Measurements from ENCODE around the gene BMP7. TPM values are rescaled to one million over a fixed set of nuclear protein-coding genes. Genes with fewer than 3 reads are reported as not detected.

The BMP7 gene
- total and polyA plus RNA-seq, 2 experiments from 2014 or later: not detected

DNA sequence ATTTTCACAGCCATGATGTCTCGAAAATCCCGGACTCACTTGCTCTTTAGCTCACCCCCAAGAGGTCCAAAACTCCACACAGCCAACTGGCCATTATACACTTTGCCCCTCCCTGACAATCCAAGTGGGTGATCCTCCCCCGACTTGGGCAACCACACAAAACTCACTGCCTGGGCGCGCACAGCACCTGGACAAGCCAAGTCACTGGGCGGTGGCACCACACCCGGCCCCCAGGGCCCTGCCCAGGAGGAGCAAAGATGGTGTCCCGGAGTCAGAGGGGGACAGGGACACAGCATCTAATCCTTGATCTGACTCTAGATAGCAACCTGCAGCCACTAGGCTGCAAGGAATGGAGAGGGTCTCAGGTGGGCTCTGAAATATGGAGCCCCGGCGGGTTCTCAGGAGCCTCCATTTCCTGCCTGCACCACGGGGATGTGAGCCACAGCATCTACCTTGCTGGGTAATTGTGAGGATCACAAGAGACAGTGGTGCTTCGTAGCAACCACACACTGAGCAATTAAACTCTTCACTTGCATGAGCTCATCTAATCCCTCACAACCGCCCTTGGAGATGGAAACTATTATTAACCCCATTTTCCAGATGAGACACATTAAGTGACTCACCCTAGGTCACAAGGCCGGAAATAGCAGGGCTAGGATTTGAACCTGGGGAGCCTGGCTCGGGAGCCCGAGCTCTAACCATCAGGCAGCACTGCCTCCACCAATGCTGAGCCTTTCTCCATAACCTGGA, 66.6 kb downstream of the BMP7 start:
- TF ChIP-seq EZH2phosphoT487 (IDR thresholded peaks at IDR 0.05; ENCODE audit: insufficient read depth, low read depth) (no peak), EZH2 (IDR thresholded peaks at IDR 0.05; ENCODE audit: insufficient read depth, poor library complexity, severe bottlenecking) (no peak)
- WGBS, 2 experiments (ENCODE audit: low coverage in 1 of 2, low lambda C conversion rate in 2 of 2, missing lambda C conversion rate in 2 of 2): 69 to 72% methylated on average over 16 of the region's 16 CpGs
- Histone ChIP-seq H3K27ac (no peak overlapping the region), H3K9me3 (ENCODE audit: low read depth) (no peaks in the 10 kb centered on the region), H3K27me3 (replicated peaks; ENCODE audit: insufficient read depth) (peaks cover 16% of the 10 kb centered on the region; the same call in 1 of the 2 replicates), H3K79me2 (ENCODE audit: insufficient read depth) (no peaks in the 10 kb centered on the region), H3K4me2 (ENCODE audit: unreplicated experiment) (no peak overlapping the region), H3F3A (ENCODE audit: insufficient read depth) (peaks cover 7% of the 10 kb centered on the region), H3K4me1 (ENCODE audit: insufficient read depth) (peaks cover 11% of the 10 kb centered on the region), H2AFZ (no peak overlapping the region), H3K36me3 (ENCODE audit: low read depth) (no peaks in the 10 kb centered on the region), H4K20me1 (ENCODE audit: insufficient read depth) (no peaks in the 10 kb centered on the region), H3K4me3 (no peak overlapping the region), H3K9me2 (ENCODE audit: insufficient read depth) (no peaks in the 10 kb centered on the region), H3K9ac (no peak overlapping the region)
- in situ Hi-C loops (cut with MboI): no loop called here
- DNase-seq: peak; percentile 59

- in situ Hi-C loops (cut with MboI): no loop called here
- Histone ChIP-seq H3K27me3 (replicated peaks; ENCODE audit: insufficient read depth) (peaks cover 16% of the 10 kb centered on the region; the same call in 1 of the 2 replicates), H3K9me3 (ENCODE audit: low read depth) (no peaks in the 10 kb centered on the region), H2AFZ (no peak overlapping the region), H3K4me3 (no peak overlapping the region), H3K9ac (no peak overlapping the region), H3K79me2 (ENCODE audit: insufficient read depth) (no peaks in the 10 kb centered on the region), H3F3A (ENCODE audit: insufficient read depth) (no peaks in the 10 kb centered on the region), H3K4me1 (ENCODE audit: insufficient read depth) (peaks cover 11% of the 10 kb centered on the region), H3K4me2 (ENCODE audit: unreplicated experiment) (no peak overlapping the region), H3K36me3 (ENCODE audit: low read depth) (no peaks in the 10 kb centered on the region), H3K27ac (no peak overlapping the region), H4K20me1 (ENCODE audit: insufficient read depth) (no peaks in the 10 kb centered on the region), H3K9me2 (ENCODE audit: insufficient read depth) (no peaks in the 10 kb centered on the region)
- no peak for TF ChIP-seq EZH2phosphoT487 (IDR thresholded peaks at IDR 0.05; ENCODE audit: insufficient read depth, low read depth)
- TF ChIP-seq EZH2 (IDR thresholded peaks at IDR 0.05; ENCODE audit: insufficient read depth, poor library complexity, severe bottlenecking): no peak
- WGBS, 2 experiments (ENCODE audit: low coverage in 1 of 2, low lambda C conversion rate in 2 of 2, missing lambda C conversion rate in 2 of 2): 85 to 90% methylated on average over 19 to 24 of the region's 24 CpGs
- no peak for DNase-seq
Observed at GRCh38 chr20:57198132-57199072, 68.0 kb downstream of the BMP7 start.

DNA sequence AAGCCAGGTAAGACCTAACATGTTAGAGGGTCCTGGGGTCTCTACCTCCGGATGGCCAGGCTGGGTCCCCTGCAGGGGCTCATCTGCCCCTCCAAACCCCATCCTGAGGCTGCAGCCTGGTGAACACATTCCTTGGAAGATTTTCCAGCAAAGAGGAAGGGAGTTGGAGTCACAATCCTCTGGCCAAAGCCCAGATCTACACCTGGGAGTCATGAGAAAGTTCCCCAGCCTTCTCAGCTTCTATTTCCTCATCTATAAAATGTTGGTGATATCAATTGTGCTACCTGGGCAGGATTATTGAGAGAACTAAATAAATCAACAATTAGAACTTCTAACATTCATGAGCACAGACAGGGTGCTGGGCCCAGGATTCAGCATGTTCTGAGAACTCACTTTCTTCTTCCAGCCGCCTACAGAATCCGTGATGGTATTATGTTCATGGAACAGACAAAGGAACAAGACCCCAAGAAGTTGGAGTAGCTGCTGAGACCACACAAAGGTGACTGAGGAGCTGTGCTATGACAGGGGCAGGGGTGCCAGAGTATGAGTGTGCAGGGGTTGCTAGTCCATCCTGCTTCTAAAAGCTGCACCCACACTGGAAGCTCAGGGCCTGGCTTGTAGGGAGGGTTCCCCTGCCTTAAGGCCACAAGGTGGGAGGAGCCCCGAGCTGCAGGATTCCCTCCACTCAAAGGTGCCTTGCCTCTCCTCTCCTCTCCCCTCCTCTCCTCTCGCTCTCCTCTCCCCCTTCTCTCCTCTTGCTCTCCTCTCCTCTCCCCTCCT, 68.9 kb downstream of the BMP7 start:
- TF ChIP-seq EZH2 (IDR thresholded peaks at IDR 0.05; ENCODE audit: insufficient read depth, poor library complexity, severe bottlenecking) (no peak), EZH2phosphoT487 (IDR thresholded peaks at IDR 0.05; ENCODE audit: insufficient read depth, low read depth) (no peak)
- H3K9me3 ChIP-seq (ENCODE audit: low read depth): no peaks in the 10 kb centered on the region
- DNase-seq: no peak
- WGBS, 2 experiments (ENCODE audit: low coverage in 1 of 2, low lambda C conversion rate in 2 of 2, missing lambda C conversion rate in 2 of 2): 69 to 75% methylated on average over 3 to 5 of the region's 5 CpGs
- H3K36me3 ChIP-seq (ENCODE audit: low read depth): no peaks in the 10 kb centered on the region
- H3K9me2 ChIP-seq (ENCODE audit: insufficient read depth): no peaks in the 10 kb centered on the region
- no peaks in the 10 kb centered on the region for H4K20me1 ChIP-seq (ENCODE audit: insufficient read depth)
- H3K79me2 ChIP-seq (ENCODE audit: insufficient read depth): no peaks in the 10 kb centered on the region
- no peak overlapping the region for H3K27ac ChIP-seq
- no peak overlapping the region for H3K4me2 ChIP-seq (ENCODE audit: unreplicated experiment)
- no peak overlapping the region for H3K9ac ChIP-seq
- in situ Hi-C loops (cut with MboI): no loop called here
- no peaks in the 10 kb centered on the region for H3F3A ChIP-seq (ENCODE audit: insufficient read depth)
- H3K4me3 ChIP-seq: no peak overlapping the region
- H3K27me3 ChIP-seq (replicated peaks; ENCODE audit: insufficient read depth): peaks cover 16% of the 10 kb centered on the region; the same call in 1 of the 2 replicates
- no peak overlapping the region for H2AFZ ChIP-seq
- H3K4me1 ChIP-seq (ENCODE audit: insufficient read depth): peaks cover 11% of the 10 kb centered on the region
